Esophagus (tissue), 2 donors: ENCODE measurements around the gene CBLC. TPM values are rescaled to one million over a fixed set of nuclear protein-coding genes. Genes with fewer than 3 reads are reported as not detected.

Source experiments
- H3K27ac ChIP-seq, 2 donors: one replicate each; pipeline ENCODE4 v1.5.1; 2013; ENCODE audit warnings: low read depth in 2 of 2, mild to moderate bottlenecking in 2 of 2, inconsistent platforms in 1 of 2, low read length in 1 of 2, moderate library complexity in 1 of 2
- H3K27me3 ChIP-seq, 2 donors: one replicate each; pipeline ENCODE4 v1.6.1; 2013; ENCODE audit warnings: low read length in 2 of 2, control low read depth in 1 of 2, mild to moderate bottlenecking in 1 of 2; ENCODE audit not compliant: insufficient read depth in 2 of 2, control insufficient read depth in 1 of 2
- H3K36me3 ChIP-seq, 2 donors: one replicate each; pipeline ENCODE4 v1.6.1; 2013; ENCODE audit warnings: low read length in 1 of 2; ENCODE audit not compliant: control insufficient read depth in 2 of 2, insufficient read depth in 2 of 2
- H3K4me1 ChIP-seq, 2 donors: one replicate each; pipeline ENCODE4 v1.6.1; 2013; ENCODE audit warnings: low read length in 1 of 2; ENCODE audit not compliant: control insufficient read depth in 2 of 2, insufficient read depth in 2 of 2
- H3K4me3 ChIP-seq, 2 donors: one replicate each; pipeline ENCODE4 v1.5.1; 2013; ENCODE audit warnings: low read length in 2 of 2, mild to moderate bottlenecking in 2 of 2, low read depth in 1 of 2, moderate library complexity in 1 of 2
- H3K9me3 ChIP-seq, 2 donors: one replicate each; pipeline ENCODE4 v1.6.1; 2013; ENCODE audit warnings: mild to moderate bottlenecking in 2 of 2, low read depth in 1 of 2, low read length in 1 of 2, moderate library complexity in 1 of 2; ENCODE audit not compliant: control insufficient read depth in 2 of 2, insufficient read depth in 1 of 2
- WGBS, 2 donors: extraction: QIAGEN DNeasy Blood & Tissue Kit; methylation state at CpG; one replicate each; pipeline ENCODE4 v1.1.7; 2013; 5-methylcytosine and 5-hydroxymethylcytosine counted together
- polyA plus RNA-seq, 2 donors: library from polyadenylated mRNA; stranded (reverse); fragments of 200-250 nt; gene quantifications; one replicate each; pipeline ENCODE4 v1.2.3, GENCODE V29; 2013
- donor health status: healthy with polysubstance abuse.
- donor health status: Bipolar disorder and iron deficiency.

Gene CBLC
- polyA plus RNA-seq, 2 donors: 35.0 to 39.4 TPM

GRCh38 chr19:44813841-44814470, 36.3 kb downstream of the CBLC start:
- Histone ChIP-seq H3K27ac (no peak overlapping the region), H3K9me3 (no peaks in the 10 kb centered on the region), H3K27me3 (no peaks in the 10 kb centered on the region), H3K4me1 (peaks cover 5 to 7% of the 10 kb centered on the region in 2 donors), H3K4me3 (no peak overlapping the region), H3K36me3 (peaks cover 0 to 11% of the 10 kb centered on the region in 2 donors)
- 90 to 92% methylated on average over 16 of the region's 16 CpGs for WGBS, 2 donors

GRCh38 chr19:44814517-44814916, 36.8 kb downstream of the CBLC start:
- Histone ChIP-seq H3K27me3 (no peaks in the 10 kb centered on the region), H3K4me3 (no peak overlapping the region), H3K4me1 (peaks cover under 1 to 2% of the 10 kb centered on the region in 2 donors), H3K36me3 (peaks cover 0 to 12% of the 10 kb centered on the region in 2 donors), H3K27ac (no peak overlapping the region), H3K9me3 (no peaks in the 10 kb centered on the region)
- 89 to 95% methylated on average over 17 of the region's 17 CpGs for WGBS, 2 donors

- H3K27me3 ChIP-seq: no peaks in the 10 kb centered on the region
- H3K4me1 ChIP-seq: no peaks in the 10 kb centered on the region
- no peak overlapping the region for H3K27ac ChIP-seq
- no peaks in the 10 kb centered on the region for H3K9me3 ChIP-seq
- H3K36me3 ChIP-seq: peaks cover 0 to 12% of the 10 kb centered on the region in 2 donors
- no peak overlapping the region for H3K4me3 ChIP-seq
- 82 to 87% methylated on average over 2 of the region's 2 CpGs for WGBS, 2 donors
Measured at GRCh38 chr19:44816301-44816700, 38.6 kb downstream of the CBLC start.

- H3K4me1 ChIP-seq: no peaks in the 10 kb centered on the region
- peaks cover 0 to 9% of the 10 kb centered on the region in 2 donors for H3K36me3 ChIP-seq
- H3K9me3 ChIP-seq: no peaks in the 10 kb centered on the region
- no peak overlapping the region for H3K27ac ChIP-seq
- 90 to 91% methylated on average over 8 of the region's 8 CpGs for WGBS, 2 donors
- H3K27me3 ChIP-seq: no peaks in the 10 kb centered on the region
- no peak overlapping the region for H3K4me3 ChIP-seq
Measured at GRCh38 chr19:44817725-44818465, 40.2 kb downstream of the CBLC start.

GRCh38 chr19:44818466-44819031, 40.9 kb downstream of the CBLC start:
- WGBS, 2 donors: 86 to 88% methylated on average over 20 of the region's 20 CpGs
- H3K27me3 ChIP-seq: no peaks in the 10 kb centered on the region
- no peak overlapping the region for H3K27ac ChIP-seq
- no peaks in the 10 kb centered on the region for H3K9me3 ChIP-seq
- H3K4me3 ChIP-seq: no peak overlapping the region
- H3K36me3 ChIP-seq: peaks cover 0 to 3% of the 10 kb centered on the region in 2 donors
- H3K4me1 ChIP-seq: no peaks in the 10 kb centered on the region

- Histone ChIP-seq H3K27me3 (no peaks in the 10 kb centered on the region), H3K27ac (no peak overlapping the region), H3K9me3 (no peaks in the 10 kb centered on the region), H3K36me3 (peaks cover 0 to 2% of the 10 kb centered on the region in 2 donors), H3K4me1 (no peaks in the 10 kb centered on the region), H3K4me3 (no peak overlapping the region)
- WGBS, 2 donors: 92 to 94% methylated on average over 26 to 28 of the region's 28 CpGs
Measured at GRCh38 chr19:44819246-44819832, 41.6 kb downstream of the CBLC start.

- H3K27ac ChIP-seq: peak overlapping the region; percentile 5 to 27
- peaks cover 0 to 2% of the 10 kb centered on the region in 2 donors for H3K36me3 ChIP-seq
- H3K27me3 ChIP-seq: no peaks in the 10 kb centered on the region
- no peaks in the 10 kb centered on the region for H3K9me3 ChIP-seq
- 57 to 66% methylated on average over 30 to 35 of the region's 35 CpGs for WGBS, 2 donors
- no peaks in the 10 kb centered on the region for H3K4me1 ChIP-seq
- H3K4me3 ChIP-seq: no peak overlapping the region
Measured at GRCh38 chr19:44820648-44821609, 43.2 kb downstream of the CBLC start.

- WGBS, 2 donors: 39 to 52% methylated on average over 11 of the region's 11 CpGs
- Histone ChIP-seq H3K4me3 (no peak overlapping the region), H3K27ac (no peak overlapping the region)
Measured at GRCh38 chr19:44822177-44822576, 44.5 kb downstream of the CBLC start.

More at GRCh38 chr19:44822177-44822576, 44.5 kb downstream of the CBLC start:
- Histone ChIP-seq H3K9me3 (no peaks in the 10 kb centered on the region), H3K27me3 (no peaks in the 10 kb centered on the region), H3K36me3 (peaks cover 0 to 2% of the 10 kb centered on the region in 2 donors), H3K4me1 (no peaks in the 10 kb centered on the region)
